GM12891 (cell line): ENCODE results near the gene LAMA5.

Source experiments
- POLR2AphosphoS5 ChIP-seq: IDR thresholded peaks from 2 replicates; pipeline ENCODE4 v1.6.1; 2011; ENCODE audit warnings: low read depth, low read length, control low read depth
- TAF1 ChIP-seq: IDR thresholded peaks from 2 replicates; pipeline ENCODE4 v1.6.1; 2011; ENCODE audit warnings: low read depth, low read length, control low read depth

- TF ChIP-seq TAF1 (no peak), POLR2AphosphoS5 (no peak)
Measured at GRCh38 chr20:62266851-62267250, 100.3 kb downstream of the LAMA5 start.
